Measurements from ENCODE around the gene ZNF407. TPM values are rescaled to one million over a fixed set of nuclear protein-coding genes. Genes with fewer than 3 reads are reported as not detected.

ZNF407 gene
- total RNA-seq, 1 donor from 2014 or later, result 26.7 TPM

GRCh38 chr18:74674487-74674886 is 76.8 kb downstream of the ZNF407 start:
- CTCF ChIA-PET, result no interaction called here
- ATAC-seq (ENCODE audit: low read depth), result no peak
- intact Hi-C loops (cut with micrococcal nuclease), result no loop called here
- no peak for DNase-seq
- H3K4me3 Mint-ChIP-seq, result no peak overlapping the region
- no peak overlapping the region for H3K27ac Mint-ChIP-seq
- peaks cover 11% of the 10 kb centered on the region for H3K9me3 Mint-ChIP-seq
- POLR2A ChIA-PET, result no interaction called here
- TF ChIP-seq, protein P1, sequence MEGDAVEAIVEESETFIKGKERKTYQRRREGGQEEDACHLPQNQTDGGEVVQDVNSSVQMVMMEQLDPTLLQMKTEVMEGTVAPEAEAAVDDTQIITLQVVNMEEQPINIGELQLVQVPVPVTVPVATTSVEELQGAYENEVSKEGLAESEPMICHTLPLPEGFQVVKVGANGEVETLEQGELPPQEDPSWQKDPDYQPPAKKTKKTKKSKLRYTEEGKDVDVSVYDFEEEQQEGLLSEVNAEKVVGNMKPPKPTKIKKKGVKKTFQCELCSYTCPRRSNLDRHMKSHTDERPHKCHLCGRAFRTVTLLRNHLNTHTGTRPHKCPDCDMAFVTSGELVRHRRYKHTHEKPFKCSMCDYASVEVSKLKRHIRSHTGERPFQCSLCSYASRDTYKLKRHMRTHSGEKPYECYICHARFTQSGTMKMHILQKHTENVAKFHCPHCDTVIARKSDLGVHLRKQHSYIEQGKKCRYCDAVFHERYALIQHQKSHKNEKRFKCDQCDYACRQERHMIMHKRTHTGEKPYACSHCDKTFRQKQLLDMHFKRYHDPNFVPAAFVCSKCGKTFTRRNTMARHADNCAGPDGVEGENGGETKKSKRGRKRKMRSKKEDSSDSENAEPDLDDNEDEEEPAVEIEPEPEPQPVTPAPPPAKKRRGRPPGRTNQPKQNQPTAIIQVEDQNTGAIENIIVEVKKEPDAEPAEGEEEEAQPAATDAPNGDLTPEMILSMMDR (IDR thresholded peaks at IDR 0.05), result no peak
- H3K27me3 Mint-ChIP-seq, result no peaks in the 10 kb centered on the region
- H3K36me3 Mint-ChIP-seq (ENCODE audit: low read depth), result peaks cover 64% of the 10 kb centered on the region
- H3K4me1 Mint-ChIP-seq, result peaks cover 3% of the 10 kb centered on the region

DNA sequence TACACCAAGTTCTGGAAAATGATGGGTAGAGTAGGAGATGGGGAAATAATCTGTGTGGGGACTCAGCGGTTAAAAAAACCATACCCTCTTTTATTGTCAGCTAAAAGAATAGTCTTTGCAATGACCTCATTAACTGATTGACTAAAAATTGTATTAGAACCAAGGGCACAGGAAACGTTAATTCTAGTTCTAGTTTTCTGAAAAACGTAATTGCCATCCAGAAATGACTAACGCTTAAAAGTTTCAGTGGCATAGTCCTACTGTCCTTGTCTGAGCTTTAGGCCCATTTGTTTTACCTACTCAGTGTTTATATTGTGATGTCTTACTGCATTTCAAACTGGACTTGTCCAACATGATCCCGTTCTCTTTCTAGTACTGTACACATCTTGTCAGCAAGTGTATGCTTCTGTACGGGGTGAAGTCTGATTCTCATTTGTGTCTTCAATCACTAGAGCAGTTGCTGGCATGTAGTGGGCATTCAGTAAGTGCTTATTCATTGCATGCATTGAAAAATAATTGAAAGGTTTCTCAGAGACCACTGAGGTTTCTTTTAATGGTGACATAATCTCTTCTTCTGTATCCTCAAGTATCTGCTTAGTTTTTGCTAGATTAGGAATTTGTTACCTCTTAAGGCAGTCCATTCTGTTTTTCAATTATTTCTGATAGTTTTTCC is 81.5 kb downstream of the ZNF407 start:
- CTCF ChIA-PET, result no interaction called here
- ATAC-seq (ENCODE audit: low read depth), result no peak
- TF ChIP-seq, protein P1 (IDR thresholded peaks at IDR 0.05), result no peak
- Mint-ChIP-seq H3K4me3 (no peak overlapping the region), H3K36me3 (ENCODE audit: low read depth) (peaks cover 45% of the 10 kb centered on the region), H3K27me3 (no peaks in the 10 kb centered on the region), H3K4me1 (no peaks in the 10 kb centered on the region), H3K27ac (no peak overlapping the region), H3K9me3 (peaks cover 11% of the 10 kb centered on the region)
- POLR2A ChIA-PET, result no interaction called here
- no peak for DNase-seq
- intact Hi-C loops (cut with micrococcal nuclease), result no loop called here

DNA sequence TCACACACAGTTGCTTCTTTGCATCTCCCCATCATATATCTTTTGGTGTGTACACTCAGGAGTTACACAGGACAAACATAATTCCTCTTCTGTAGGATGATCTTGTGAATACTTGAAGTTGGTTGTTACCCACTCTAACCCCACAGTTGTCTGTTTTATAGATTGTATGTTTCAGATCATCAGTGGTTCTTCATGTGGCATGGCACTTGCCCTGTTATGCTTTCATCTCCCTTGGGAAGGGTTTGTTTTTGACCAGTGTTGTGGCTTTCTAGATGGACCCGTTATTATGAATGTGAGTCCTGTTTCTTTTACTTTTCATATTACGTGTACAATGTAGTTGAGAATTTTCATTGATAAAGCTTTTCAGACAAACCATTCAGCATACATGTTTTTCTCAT is 82.0 kb downstream of the ZNF407 start:
- no peak overlapping the region for H3K27ac Mint-ChIP-seq
- no peak for ATAC-seq (ENCODE audit: low read depth)

DNA sequence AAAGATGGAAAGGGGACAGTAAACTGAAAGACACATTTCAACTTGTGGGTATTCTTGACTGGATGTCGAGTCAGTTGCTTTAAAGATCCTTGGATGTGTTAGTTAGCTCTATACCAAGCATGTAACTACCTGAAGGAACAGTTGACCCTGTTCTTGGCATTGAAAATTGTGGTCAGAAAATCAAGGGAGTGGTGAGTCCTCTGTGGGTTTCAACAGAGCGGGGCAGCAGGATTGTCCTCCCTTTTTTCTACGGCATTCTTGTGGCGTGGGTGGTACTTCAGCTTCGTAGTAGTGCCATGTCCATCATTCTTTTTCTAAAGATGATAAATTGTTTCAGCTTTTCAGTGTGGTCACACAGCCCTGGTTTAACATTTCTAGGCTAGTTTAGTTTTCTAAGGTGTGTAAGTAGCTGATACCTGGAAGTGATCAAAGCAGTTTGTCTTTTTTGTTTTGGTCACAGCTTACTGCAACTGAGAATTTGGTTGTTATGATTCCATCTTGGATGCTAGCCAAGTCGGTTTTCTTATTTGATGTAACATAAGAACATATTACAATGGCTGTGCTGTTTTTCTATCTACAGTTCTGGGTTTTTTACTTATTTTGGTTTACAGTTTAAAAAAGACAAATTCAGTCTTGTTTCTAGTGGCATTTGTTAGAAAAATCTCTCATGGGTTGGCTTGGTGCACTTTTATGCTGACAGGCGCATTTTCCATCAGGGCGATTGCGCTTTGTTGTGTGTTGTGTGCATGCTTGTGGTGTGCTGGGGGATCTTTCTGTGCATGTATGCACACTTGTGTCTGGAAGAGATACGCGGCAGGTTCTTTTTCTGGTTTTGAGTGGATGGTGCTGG is 84.7 kb downstream of the ZNF407 start:
- TF ChIP-seq, protein P1 (IDR thresholded peaks at IDR 0.05), result no peak
- intact Hi-C loops (cut with micrococcal nuclease), result no loop called here
- H3K9me3 Mint-ChIP-seq, result peaks cover 3% of the 10 kb centered on the region
- no peak overlapping the region for H3K4me3 Mint-ChIP-seq
- DNase-seq, result no peak
- ATAC-seq (ENCODE audit: low read depth), result no peak
- no peaks in the 10 kb centered on the region for H3K27me3 Mint-ChIP-seq
- H3K36me3 Mint-ChIP-seq (ENCODE audit: low read depth), result peaks cover 49% of the 10 kb centered on the region
- ChIA-PET POLR2A (no interaction called here), CTCF (no interaction called here)
- no peaks in the 10 kb centered on the region for H3K4me1 Mint-ChIP-seq
- H3K27ac Mint-ChIP-seq, result no peak overlapping the region

More for the DNA sequence above, 82.0 kb downstream of the ZNF407 start:
- intact Hi-C loops (cut with micrococcal nuclease), result no loop called here
- no peak for DNase-seq
- Mint-ChIP-seq H3K27me3 (no peaks in the 10 kb centered on the region), H3K4me1 (no peaks in the 10 kb centered on the region), H3K9me3 (peaks cover 11% of the 10 kb centered on the region), H3K36me3 (ENCODE audit: low read depth) (peaks cover 47% of the 10 kb centered on the region), H3K4me3 (no peak overlapping the region)
- ChIA-PET POLR2A (interaction anchor here (0.7 kb wide), 1 partner anchor 152 kb away, joined by 6 read pairs; no protein-coding TSS in a partner anchor), CTCF (no interaction called here)
- TF ChIP-seq, protein P1 (IDR thresholded peaks at IDR 0.05), result no peak

GRCh38 chr18:74682991-74683297 is 85.3 kb downstream of the ZNF407 start:
- DNase-seq (no peak), ATAC-seq (ENCODE audit: low read depth) (no peak)
- POLR2A ChIA-PET, result no interaction called here
- H3K27ac Mint-ChIP-seq, result no peak overlapping the region
- H3K27me3 Mint-ChIP-seq, result no peaks in the 10 kb centered on the region
- H3K4me1 Mint-ChIP-seq, result no peaks in the 10 kb centered on the region
- TF ChIP-seq, protein P1 (IDR thresholded peaks at IDR 0.05), result no peak
- H3K4me3 Mint-ChIP-seq, result no peak overlapping the region
- intact Hi-C loops (cut with micrococcal nuclease), result no loop called here
- no peaks in the 10 kb centered on the region for H3K9me3 Mint-ChIP-seq
- CTCF ChIA-PET, result no interaction called here
- peaks cover 45% of the 10 kb centered on the region for H3K36me3 Mint-ChIP-seq (ENCODE audit: low read depth)
